Hematopoietic multipotent progenitor cell treated with erythropoietin and hydrocortisone succinate and interleukin-3 and kit ligand, for 17 days (in vitro differentiated cells): ENCODE data around the gene NUP107.

Source experiments
- DNase-seq: peaks from one replicate; pipeline ENCODE4 v3.0.0-alpha.2; 2015; ENCODE audit warnings: low spot score

The NUP107 gene

GRCh38 chr12:68775121-68775630 lies 88.4 kb downstream of the NUP107 start:
- no peak for DNase-seq

- DNase-seq, result no peak
Observed at GRCh38 chr12:68776976-68777610, 90.3 kb downstream of the NUP107 start.

- no peak for DNase-seq
Observed at GRCh38 chr12:68779280-68779679, 92.5 kb downstream of the NUP107 start.

- DNase-seq, result no peak
Observed at GRCh38 chr12:68780731-68781130, 94.0 kb downstream of the NUP107 start.

- DNase-seq, result no peak
Observed at GRCh38 chr12:68781728-68782127, 95.0 kb downstream of the NUP107 start.

- no peak for DNase-seq
Observed at GRCh38 chr12:68784015-68784414, 97.2 kb downstream of the NUP107 start.

- DNase-seq, result no peak
Observed at GRCh38 chr12:68785358-68785757, 98.6 kb downstream of the NUP107 start.

GRCh38 chr12:68785823-68786222 lies 99.0 kb downstream of the NUP107 start:
- DNase-seq, result no peak

- DNase-seq, result peak; percentile 35
Observed at GRCh38 chr12:68786929-68787328, 100.2 kb downstream of the NUP107 start.

- no peak for DNase-seq
Observed at GRCh38 chr12:68788554-68789143, 101.9 kb downstream of the NUP107 start.

- no peak for DNase-seq
Observed at GRCh38 chr12:68789144-68789878, 102.5 kb downstream of the NUP107 start.

- DNase-seq, result no peak
Observed at GRCh38 chr12:68790081-68790951, 103.5 kb downstream of the NUP107 start.

GRCh38 chr12:68790952-68791234 lies 104.1 kb downstream of the NUP107 start:
- DNase-seq, result no peak

- DNase-seq, result no peak
Observed at GRCh38 chr12:68791897-68792481, 105.2 kb downstream of the NUP107 start.

GRCh38 chr12:68792952-68793351 lies 106.2 kb downstream of the NUP107 start:
- DNase-seq, result peak; percentile 30

GRCh38 chr12:68793436-68793835 lies 106.7 kb downstream of the NUP107 start:
- no peak for DNase-seq

GRCh38 chr12:68793975-68794652 lies 107.3 kb downstream of the NUP107 start:
- DNase-seq, result no peak

- no peak for DNase-seq
Observed at GRCh38 chr12:68794653-68795251, 108.0 kb downstream of the NUP107 start.
